GM23248 (cell line): Measurements from ENCODE around the gene ARHGDIA. TPM values are rescaled to one million over a fixed set of nuclear protein-coding genes. Genes with fewer than 3 reads are reported as not detected.

Experiments
- DNase-seq: peaks from one replicate; pipeline ENCODE4 v3.0.0-alpha.2; 2015
- H2AFZ ChIP-seq: fragments of 200-600 bp; sonication (generic); 2 replicates; pipeline ENCODE4 v1.6.1; 2016; ENCODE audit warnings: antibody characterized with exemption
- H3F3A ChIP-seq: fragments of 200-600 bp; sonication (generic); 2 replicates; pipeline ENCODE4 v1.6.1; 2016; ENCODE audit warnings: mild to moderate bottlenecking, antibody characterized with exemption, mixed run types; ENCODE audit not compliant: insufficient read depth
- H3K27ac ChIP-seq: fragments of 200-600 bp; sonication (generic); 2 replicates; pipeline ENCODE4 v1.5.1; 2016; ENCODE audit warnings: mild to moderate bottlenecking
- H3K27me3 ChIP-seq: fragments of 200-600 bp; sonication (generic); replicated peaks from 2 replicates; pipeline ENCODE4 v1.6.1; 2016; ENCODE audit warnings: mild to moderate bottlenecking; ENCODE audit not compliant: insufficient read depth
- H3K36me3 ChIP-seq: fragments of 200-600 bp; sonication (generic); 2 replicates; pipeline ENCODE4 v1.6.1; 2016; ENCODE audit warnings: low read depth, mild to moderate bottlenecking
- H3K4me1 ChIP-seq: fragments of 200-600 bp; sonication (generic); 2 replicates; pipeline ENCODE4 v1.6.1; 2016; ENCODE audit warnings: mild to moderate bottlenecking; ENCODE audit not compliant: insufficient read depth
- H3K4me2 ChIP-seq: fragments of 200-600 bp; sonication (generic); one replicate; pipeline ENCODE4 v1.6.1; 2016; ENCODE audit warnings: mild to moderate bottlenecking; ENCODE audit not compliant: unreplicated experiment
- H3K4me3 ChIP-seq: fragments of 200-600 bp; sonication (generic); 2 replicates; pipeline ENCODE4 v1.5.1; 2016; ENCODE audit warnings: mild to moderate bottlenecking
- H3K79me2 ChIP-seq: fragments of 200-600 bp; sonication (generic); 2 replicates; pipeline ENCODE4 v1.6.1; 2016; ENCODE audit warnings: mild to moderate bottlenecking; ENCODE audit not compliant: insufficient read depth
- H3K9ac ChIP-seq: fragments of 200-600 bp; sonication (generic); 2 replicates; pipeline ENCODE4 v1.6.1; 2016; ENCODE audit warnings: mild to moderate bottlenecking
- H3K9me2 ChIP-seq: fragments of 200-600 bp; sonication (generic); 2 replicates; pipeline ENCODE4 v1.6.1; 2016; ENCODE audit warnings: mixed run types, mild to moderate bottlenecking, moderate library complexity; ENCODE audit not compliant: insufficient read depth
- H3K9me3 ChIP-seq: fragments of 200-600 bp; sonication (generic); one replicate; pipeline ENCODE4 v1.6.1; 2017; ENCODE audit warnings: low read depth
- H4K20me1 ChIP-seq: fragments of 200-600 bp; sonication (generic); 2 replicates; pipeline ENCODE4 v1.6.0; 2016; ENCODE audit not compliant: insufficient read depth
- EZH2 ChIP-seq: fragments of 200-600 bp; sonication (generic); IDR thresholded peaks from 2 replicates; pipeline ENCODE4 v1.6.1; 2018; ENCODE audit warnings: antibody characterized with exemption, mild to moderate bottlenecking; ENCODE audit not compliant: insufficient read depth, poor library complexity, severe bottlenecking
- EZH2phosphoT487 ChIP-seq: fragments of 200-600 bp; sonication (generic); IDR thresholded peaks from 2 replicates; pipeline ENCODE4 v1.6.1; 2018; ENCODE audit warnings: antibody characterized with exemption, moderate library complexity, mild to moderate bottlenecking, low read depth; ENCODE audit not compliant: insufficient read depth
- WGBS, 2 experiments: methylation state at CpG; one replicate each; pipeline ENCODE4 v1.1.6; 2015 to 2017; ENCODE audit warnings: low lambda C conversion rate in 2 of 2, low coverage in 1 of 2; ENCODE audit errors: missing lambda C conversion rate in 2 of 2; 5-methylcytosine and 5-hydroxymethylcytosine counted together
- in situ Hi-C: fragments of 300-500 bp; cut with MboI; formaldehyde crosslinking; loops from 2 replicates; pipeline ENCODE4 v1.15.0; 2020
- polyA plus RNA-seq: library from polyadenylated mRNA; unstranded; fragments of >200 nt; fragmentation: Nextera tagmentation; extraction: Ambion mirVana; gene quantifications from 2 replicates; pipeline ENCODE4 v1.2.1, GENCODE V29; 2016
- total RNA-seq: library from RNA; depleted of rRNA; stranded (reverse); fragments of >200 nt; shearing (Covaris generic); gene quantifications from 2 replicates; pipeline ENCODE4 v1.2.3, GENCODE V29; 2014

ARHGDIA gene
- total and polyA plus RNA-seq, 2 experiments from 2014 or later: 208 to 310 TPM

DNA sequence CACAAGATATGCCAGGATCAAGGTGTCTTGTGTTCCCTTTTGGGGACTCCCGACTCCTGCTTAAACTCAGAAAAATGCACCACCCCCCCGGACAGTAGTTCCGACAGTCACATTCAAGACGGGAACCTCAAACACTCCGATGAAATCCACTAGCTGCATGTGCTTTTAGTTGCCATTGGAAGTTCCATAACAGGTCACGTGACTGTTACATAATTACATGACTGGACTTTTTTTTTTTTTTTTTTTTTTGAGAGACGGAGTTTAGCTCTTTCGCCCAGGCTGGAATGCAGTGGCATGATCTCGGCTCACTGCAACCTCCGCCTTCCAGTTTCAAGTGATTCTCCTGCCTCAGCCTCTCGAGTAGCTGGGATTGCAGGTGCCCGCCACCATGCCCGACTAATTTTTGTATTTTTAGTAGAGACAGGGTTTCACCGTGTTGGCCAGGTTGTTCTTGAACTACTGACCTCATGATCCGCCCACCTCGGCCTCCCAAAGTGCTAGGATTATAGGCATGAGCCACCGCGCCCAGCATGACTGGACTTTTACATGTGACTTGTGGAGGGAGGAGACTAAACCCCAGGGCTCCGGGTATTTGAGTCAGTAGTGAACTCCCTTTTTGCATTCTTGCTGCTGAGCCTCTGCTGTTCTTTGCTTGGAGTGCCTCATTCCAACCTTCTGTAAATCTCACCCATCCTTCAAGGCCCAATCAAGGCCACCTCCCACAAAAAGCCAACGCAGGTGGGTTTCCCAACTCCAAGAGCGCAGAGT lies 45.3 kb upstream of the ARHGDIA start:
- 74 to 76% methylated on average over 21 of the region's 21 CpGs for WGBS, 2 experiments
- peak; percentile 87 for DNase-seq
- in situ Hi-C loops: no loop called here
- Histone ChIP-seq H2AFZ (no peak overlapping the region), H3K79me2 (peaks cover 52% of the 10 kb centered on the region), H3K9ac (peak overlapping the region; percentile 75), H3K9me3 (no peaks in the 10 kb centered on the region), H3K36me3 (0 out of 2 replicates have a peak, but pooled peaks cover 14% of the 10 kb centered on the region), H3K4me1 (peaks cover 9% of the 10 kb centered on the region; the same call in 1 of the 2 replicates), H3K27me3 (no peaks in the 10 kb centered on the region), H3K9me2 (no peaks in the 10 kb centered on the region), H3K4me2 (peak overlapping the region; percentile 92), H3K27ac (peak overlapping the region; percentile 52), H3K4me3 (peak overlapping the region; percentile 80), H4K20me1 (no peaks in the 10 kb centered on the region), H3F3A (peaks cover 5% of the 10 kb centered on the region; the same call in 1 of the 2 replicates)
- TF ChIP-seq EZH2 (no peak), EZH2phosphoT487 (no peak)

DNA sequence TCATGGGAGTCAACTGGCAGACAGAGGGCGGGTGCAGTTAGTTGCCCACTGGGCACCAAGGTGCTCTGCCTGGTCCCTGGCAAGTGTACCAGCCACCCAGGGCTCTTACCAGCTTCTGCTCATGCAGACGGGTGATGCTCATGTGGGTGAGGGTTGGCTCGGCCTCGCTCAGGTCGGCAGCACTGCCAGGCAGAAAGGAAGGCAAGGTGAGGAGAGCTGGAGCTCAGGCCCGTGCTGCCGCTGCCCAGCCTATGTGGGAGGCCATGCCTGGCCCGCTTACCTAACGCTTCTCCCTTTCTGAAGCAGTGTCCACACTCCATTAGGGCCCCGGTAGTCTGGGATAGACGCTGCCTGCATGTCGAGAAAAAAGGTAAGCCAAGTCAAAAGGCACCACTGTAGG lies 44.2 kb upstream of the ARHGDIA start:
- WGBS, 2 experiments: 91 to 93% methylated on average over 11 to 12 of the region's 12 CpGs
- H3K9me2 ChIP-seq: no peaks in the 10 kb centered on the region
- in situ Hi-C loops: no loop called here
- TF ChIP-seq EZH2phosphoT487 (no peak), EZH2 (no peak)
- H3K36me3 ChIP-seq: 0 out of 2 replicates have a peak, but pooled peaks cover 10% of the 10 kb centered on the region
- no peak for DNase-seq
- H2AFZ ChIP-seq: no peak overlapping the region
- H3K4me3 ChIP-seq: no peak overlapping the region
- no peak overlapping the region for H3K27ac ChIP-seq
- H3K9ac ChIP-seq: no peak overlapping the region
- H3K9me3 ChIP-seq: no peaks in the 10 kb centered on the region
- peaks cover 41% of the 10 kb centered on the region for H3K79me2 ChIP-seq
- no peaks in the 10 kb centered on the region for H3K27me3 ChIP-seq
- no peaks in the 10 kb centered on the region for H4K20me1 ChIP-seq
- peaks cover 5% of the 10 kb centered on the region; the same call in 1 of the 2 replicates for H3F3A ChIP-seq
- H3K4me2 ChIP-seq: no peak overlapping the region
- H3K4me1 ChIP-seq: peaks cover 11% of the 10 kb centered on the region; the same call in 1 of the 2 replicates

DNA sequence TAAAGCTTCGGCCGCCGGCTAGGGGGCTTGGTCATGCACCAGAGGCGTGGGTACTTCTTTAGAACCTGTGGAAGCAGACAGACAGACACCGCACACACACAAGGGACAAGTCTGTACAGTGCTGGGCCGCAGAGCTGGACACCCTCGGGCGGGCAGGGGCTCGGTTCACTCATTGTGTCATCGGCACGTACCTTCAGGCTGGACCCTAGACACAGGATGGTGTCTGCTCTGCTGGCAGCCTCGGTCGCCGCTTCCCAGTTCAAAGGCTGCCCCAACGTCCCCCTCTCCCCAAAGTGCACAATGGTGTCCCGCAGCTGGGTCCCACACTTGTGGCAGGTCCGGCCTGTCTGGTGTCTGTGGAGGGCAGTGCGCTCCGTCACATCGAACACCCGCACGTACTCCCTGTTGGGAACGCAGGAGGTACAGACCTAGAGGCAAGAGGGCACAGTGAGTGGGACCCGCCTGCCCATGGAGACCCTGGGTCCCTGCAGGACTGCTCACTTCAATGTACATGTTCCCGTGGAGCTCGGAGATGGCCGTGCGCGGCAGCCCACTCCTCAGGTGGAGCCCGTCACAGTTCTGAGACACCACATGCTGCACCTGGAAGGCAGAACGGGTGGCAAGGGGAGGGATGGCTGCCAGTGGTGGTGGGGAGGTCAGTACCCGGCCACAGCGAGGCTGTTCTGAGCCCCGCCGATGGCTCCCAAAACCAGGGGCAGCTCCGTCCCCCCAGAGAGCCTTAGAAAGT lies 43.1 kb upstream of the ARHGDIA start:
- Histone ChIP-seq H3K9me2 (no peaks in the 10 kb centered on the region), H3K4me2 (no peak overlapping the region), H4K20me1 (no peaks in the 10 kb centered on the region), H3F3A (peaks cover 5% of the 10 kb centered on the region; the same call in 1 of the 2 replicates), H3K4me3 (no peak overlapping the region), H3K9ac (no peak overlapping the region), H3K9me3 (no peaks in the 10 kb centered on the region), H3K4me1 (peaks cover 12% of the 10 kb centered on the region; the same call in 1 of the 2 replicates), H3K79me2 (peaks cover 30% of the 10 kb centered on the region), H3K27ac (no peak overlapping the region), H2AFZ (no peak overlapping the region), H3K27me3 (no peaks in the 10 kb centered on the region), H3K36me3 (0 out of 2 replicates have a peak, but pooled peaks cover 10% of the 10 kb centered on the region)
- TF ChIP-seq EZH2phosphoT487: no peak
- no peak for TF ChIP-seq EZH2
- 96% methylated on average over 29 to 36 of the region's 36 CpGs for WGBS, 2 experiments
- DNase-seq: no peak
- in situ Hi-C loops: no loop called here

DNA sequence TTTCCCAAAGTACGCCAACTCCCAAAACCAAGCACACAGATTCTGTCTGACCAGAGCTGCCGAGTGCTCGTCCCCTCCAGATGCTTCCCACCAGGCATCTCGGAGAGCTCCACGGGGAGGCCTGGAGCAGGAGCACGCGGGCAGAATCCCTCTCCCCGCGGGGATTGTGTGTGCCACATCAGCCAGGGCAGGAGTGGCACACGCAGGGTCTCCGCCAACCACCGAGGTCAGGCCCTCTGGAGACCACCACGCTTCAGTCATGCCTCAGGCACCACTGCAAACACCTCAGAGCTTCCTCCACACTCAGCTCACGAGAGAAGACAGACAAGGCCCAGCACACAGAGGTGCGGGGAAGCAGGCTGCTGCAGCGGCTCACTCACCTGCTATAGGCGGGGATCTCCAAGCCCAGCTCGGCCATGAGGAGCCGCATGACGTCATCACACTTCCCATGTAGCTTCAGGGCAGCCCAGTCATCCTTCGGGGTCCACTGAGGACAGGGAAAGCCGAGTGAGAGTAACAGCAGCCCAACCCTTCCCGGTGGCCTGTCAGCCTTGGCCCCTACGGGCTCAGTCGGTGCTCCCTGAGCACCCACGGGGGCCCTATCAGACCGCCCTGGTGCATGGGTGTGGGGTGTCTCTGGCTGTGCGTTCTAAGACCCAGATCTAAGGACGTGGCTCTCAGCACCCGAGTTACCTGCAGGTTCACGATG lies 42.4 kb upstream of the ARHGDIA start:
- Histone ChIP-seq H3K9me2 (no peaks in the 10 kb centered on the region), H3K4me3 (no peak overlapping the region), H3F3A (peaks cover 5% of the 10 kb centered on the region; the same call in 1 of the 2 replicates), H3K9ac (no peak overlapping the region), H3K36me3 (0 out of 2 replicates have a peak, but pooled peaks cover 10% of the 10 kb centered on the region), H3K4me1 (peaks cover 12% of the 10 kb centered on the region; the same call in 1 of the 2 replicates), H2AFZ (no peak overlapping the region), H3K27ac (no peak overlapping the region), H3K79me2 (peaks cover 23% of the 10 kb centered on the region), H3K4me2 (no peak overlapping the region), H4K20me1 (no peaks in the 10 kb centered on the region), H3K27me3 (no peaks in the 10 kb centered on the region), H3K9me3 (no peaks in the 10 kb centered on the region)
- 95 to 97% methylated on average over 30 to 31 of the region's 31 CpGs for WGBS, 2 experiments
- in situ Hi-C loops: no loop called here
- DNase-seq: no peak
- TF ChIP-seq EZH2phosphoT487 (no peak), EZH2 (no peak)
